GM23338 (cell line): ENCODE data around the gene TCP10L. TPM values are rescaled to one million over a fixed set of nuclear protein-coding genes. Genes with fewer than 3 reads are reported as not detected.

ENCODE experiments used
- ATAC-seq: fragments of 200-7000 bp; cut with Tn5 transposase; 3 replicates; pipeline ENCODE4 v1.9.1; 2020
- DNase-seq: peaks from one replicate; pipeline ENCODE4 v3.0.0-alpha.2; 2015; ENCODE audit warnings: low spot score
- H2AFZ ChIP-seq: fragments of 200-600 bp; sonication (generic); 2 replicates; pipeline ENCODE4 v1.8.0; 2016; ENCODE audit warnings: antibody characterized with exemption, mild to moderate bottlenecking, moderate library complexity
- H3F3A ChIP-seq: fragments of 200-600 bp; sonication (generic); replicated peaks from 2 replicates; pipeline ENCODE4 v1.8.0; 2017; ENCODE audit warnings: antibody characterized with exemption, mixed run types, low read depth
- H3K27ac ChIP-seq: fragments of 200-600 bp; sonication (generic); 2 replicates; pipeline ENCODE4 v1.6.1; 2016; ENCODE audit warnings: low read depth
- H3K27me3 ChIP-seq: fragments of 200-600 bp; sonication (generic); 2 replicates; pipeline ENCODE4 v1.8.0; 2016; ENCODE audit warnings: mild to moderate bottlenecking, mixed run types, moderate library complexity; ENCODE audit not compliant: insufficient read depth
- H3K36me3 ChIP-seq: fragments of 200-600 bp; sonication (generic); 2 replicates; pipeline ENCODE4 v1.8.0; 2016; ENCODE audit warnings: mild to moderate bottlenecking; ENCODE audit not compliant: insufficient read depth
- H3K4me1 ChIP-seq: fragments of 200-600 bp; sonication (generic); 2 replicates; pipeline ENCODE4 v1.8.0; 2016; ENCODE audit warnings: mild to moderate bottlenecking, moderate library complexity; ENCODE audit not compliant: insufficient read depth
- H3K4me2 ChIP-seq: fragments of 200-600 bp; sonication (generic); 2 replicates; pipeline ENCODE4 v1.7.1; 2017; ENCODE audit warnings: mixed run types
- H3K4me3 ChIP-seq: fragments of 200-600 bp; sonication (generic); 2 replicates; pipeline ENCODE4 v1.6.1; 2016; ENCODE audit warnings: mixed run types
- H3K79me2 ChIP-seq: fragments of 200-600 bp; sonication (generic); replicated peaks from 2 replicates; pipeline ENCODE4 v1.8.0; 2017; ENCODE audit warnings: mild to moderate bottlenecking; ENCODE audit not compliant: insufficient read depth
- H3K9me2 ChIP-seq: fragments of 200-600 bp; sonication (generic); 2 replicates; pipeline ENCODE4 v1.8.0; 2017; ENCODE audit not compliant: insufficient read depth
- H4K20me1 ChIP-seq: fragments of 200-600 bp; sonication (generic); replicated peaks from 2 replicates; pipeline ENCODE4 v1.8.0; 2017; ENCODE audit warnings: mild to moderate bottlenecking; ENCODE audit not compliant: insufficient read depth
- H3K27ac Mint-ChIP-seq: 2 replicates; pipeline ENCODE4 v1.8.0; 2020; ENCODE audit warnings: inconsistent platforms, mild to moderate bottlenecking, moderate library complexity, mixed read lengths
- H3K27me3 Mint-ChIP-seq: 3 replicates; pipeline ENCODE4 v1.8.0; 2022; ENCODE audit warnings: low read depth, mild to moderate bottlenecking, moderate library complexity, mixed read lengths, inconsistent platforms; ENCODE audit not compliant: insufficient read depth, poor library complexity
- H3K36me3 Mint-ChIP-seq: 3 replicates; pipeline ENCODE4 v1.8.0; 2021; ENCODE audit warnings: low read depth, mild to moderate bottlenecking, inconsistent platforms, moderate library complexity, mixed read lengths
- H3K4me1 Mint-ChIP-seq: 3 replicates; pipeline ENCODE4 v1.8.0; 2020; ENCODE audit warnings: mild to moderate bottlenecking, inconsistent platforms, mixed read lengths
- H3K4me3 Mint-ChIP-seq: 3 replicates; pipeline ENCODE4 v1.8.0; 2021; ENCODE audit warnings: moderate library complexity, mild to moderate bottlenecking, inconsistent platforms, mixed read lengths
- H3K9me3 Mint-ChIP-seq: 3 replicates; pipeline ENCODE4 v1.8.0; 2020; ENCODE audit warnings: moderate library complexity, mild to moderate bottlenecking, inconsistent platforms, mixed read lengths
- CREB1 ChIP-seq: fragments of 250-450 bp; sonication (Bioruptor Pico); IDR thresholded peaks from 2 replicates; pipeline ENCODE4 v1.5.0; 2020; ENCODE audit warnings: low read depth, mild to moderate bottlenecking, moderate library complexity
- EZH2 ChIP-seq: fragments of 200-600 bp; sonication (generic); IDR thresholded peaks from one replicate; pipeline ENCODE4 v1.8.0; 2017; ENCODE audit warnings: antibody characterized with exemption, mild to moderate bottlenecking, low read depth; ENCODE audit not compliant: unreplicated experiment
- EZH2phosphoT487 ChIP-seq: fragments of 200-600 bp; sonication (generic); IDR thresholded peaks from one replicate; pipeline ENCODE4 v1.8.1; 2018; ENCODE audit warnings: antibody characterized with exemption; ENCODE audit not compliant: unreplicated experiment
- JUNB ChIP-seq: IDR thresholded peaks from one replicate; pipeline ENCODE4 v1.6.1; 2016; ENCODE audit warnings: antibody characterized with exemption; ENCODE audit not compliant: unreplicated experiment
- NANOG ChIP-seq: IDR thresholded peaks from 2 replicates; pipeline ENCODE4 v1.6.1; 2016; ENCODE audit warnings: antibody characterized with exemption, borderline replicate concordance
- POLR2AphosphoS5 ChIP-seq: IDR thresholded peaks from 2 replicates; pipeline ENCODE4 v1.6.1; 2016; ENCODE audit warnings: antibody characterized with exemption, low read depth
- STAT1 ChIP-seq: IDR thresholded peaks from one replicate; pipeline ENCODE4 v1.6.1; 2016; ENCODE audit warnings: antibody characterized with exemption; ENCODE audit not compliant: unreplicated experiment
- ZNF114 ChIP-seq: fragments of 250-450 bp; sonication (Bioruptor Pico); IDR thresholded peaks from 2 replicates; pipeline ENCODE4 v1.5.0; 2020; ENCODE audit warnings: mild to moderate bottlenecking, moderate library complexity
- ZNF331 ChIP-seq: fragments of 250-450 bp; sonication (Bioruptor Pico); IDR thresholded peaks from 2 replicates; pipeline ENCODE4 v1.5.0; 2020; ENCODE audit warnings: low read depth, mild to moderate bottlenecking, moderate library complexity
- polyA plus RNA-seq: library from polyadenylated mRNA; unstranded; fragments of >200 nt; fragmentation: Nextera tagmentation; extraction: Ambion mirVana; gene quantifications from 2 replicates; pipeline ENCODE4 v1.2.1, GENCODE V29; 2016
- total RNA-seq: library from RNA; depleted of rRNA; stranded (reverse); fragments of >200 nt; shearing (Covaris generic); gene quantifications from 2 replicates; pipeline ENCODE4 v1.2.3, GENCODE V29; 2014
- TF ChIP-seq, protein P1 (sequence below): IDR thresholded peaks from one replicate; pipeline ENCODE4 v1.6.1; 2018; ENCODE audit warnings: antibody characterized with exemption; ENCODE audit not compliant: unreplicated experiment
- TF ChIP-seq, protein P2 (sequence below): fragments of 250-450 bp; sonication (Bioruptor Pico); IDR thresholded peaks from 2 replicates; pipeline ENCODE4 v1.5.0; 2020; ENCODE audit warnings: mild to moderate bottlenecking, moderate library complexity
- TF ChIP-seq, protein P3 (sequence below), 2 experiments: fragments of 200-600 bp in 1 of 2; sonication (generic) in 1 of 2; conservative IDR thresholded peaks; 2 replicates each; pipeline versions ENCODE4 v1.5.1 to v1.6.1; 2016 to 2017; ENCODE audit warnings: antibody characterized with exemption in 2 of 2, low read depth in 2 of 2, mild to moderate bottlenecking in 2 of 2, moderate library complexity in 1 of 2
- TF ChIP-seq, protein P4 (sequence below): IDR thresholded peaks from 2 replicates; pipeline ENCODE4 v1.6.1; 2016; ENCODE audit warnings: antibody characterized with exemption

Gene TCP10L
- total and polyA plus RNA-seq, 2 experiments from 2014 or later = 0.10 to 0.65 TPM

DNA sequence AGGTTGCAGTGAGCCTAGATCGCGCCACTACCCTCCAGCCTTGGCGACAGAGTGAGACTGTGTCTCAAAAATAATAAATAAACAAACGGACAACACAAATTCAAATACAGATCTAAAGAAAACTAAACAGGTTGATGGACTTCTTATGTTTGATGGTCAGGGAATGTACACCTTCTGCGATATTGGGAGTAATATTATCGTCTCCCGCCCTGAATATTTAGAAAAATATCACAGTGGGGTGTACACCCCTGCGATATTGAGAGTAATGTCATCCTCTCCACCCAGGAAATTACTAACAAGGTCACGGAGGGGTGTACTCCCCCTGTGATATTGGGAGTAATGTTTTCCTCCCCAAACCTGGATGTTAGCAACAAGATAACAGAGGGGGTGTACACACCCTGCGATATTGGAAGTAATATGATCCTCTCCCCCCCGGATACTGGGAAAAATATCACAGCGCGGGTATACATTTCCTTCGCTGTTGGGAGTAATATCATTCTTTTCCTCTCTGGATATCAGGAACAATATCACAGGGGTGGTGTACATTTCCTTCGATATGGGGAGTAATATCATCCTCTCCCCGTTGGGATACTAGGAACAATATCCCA, 28.2 kb upstream of the TCP10L start:
- Histone ChIP-seq H3K27me3 (no peaks in the 10 kb centered on the region), H3K36me3 (peaks cover 7% of the 10 kb centered on the region; the same call in 1 of the 2 replicates), H3K9me2 (no peaks in the 10 kb centered on the region), H2AFZ (peak overlapping the region; percentile 100; the same call in 1 of the 2 replicates), H3K4me1 (peaks cover 12% of the 10 kb centered on the region), H3K79me2 (peaks cover 23% of the 10 kb centered on the region), H3K4me3 (peak overlapping the region; percentile 92), H3K4me2 (peak overlapping the region; percentile 98), H3F3A (peaks cover 8% of the 10 kb centered on the region; the same call in 1 of the 2 replicates), H3K27ac (no peak overlapping the region), H4K20me1 (peaks cover 2% of the 10 kb centered on the region)
- TF ChIP-seq, protein P1, sequence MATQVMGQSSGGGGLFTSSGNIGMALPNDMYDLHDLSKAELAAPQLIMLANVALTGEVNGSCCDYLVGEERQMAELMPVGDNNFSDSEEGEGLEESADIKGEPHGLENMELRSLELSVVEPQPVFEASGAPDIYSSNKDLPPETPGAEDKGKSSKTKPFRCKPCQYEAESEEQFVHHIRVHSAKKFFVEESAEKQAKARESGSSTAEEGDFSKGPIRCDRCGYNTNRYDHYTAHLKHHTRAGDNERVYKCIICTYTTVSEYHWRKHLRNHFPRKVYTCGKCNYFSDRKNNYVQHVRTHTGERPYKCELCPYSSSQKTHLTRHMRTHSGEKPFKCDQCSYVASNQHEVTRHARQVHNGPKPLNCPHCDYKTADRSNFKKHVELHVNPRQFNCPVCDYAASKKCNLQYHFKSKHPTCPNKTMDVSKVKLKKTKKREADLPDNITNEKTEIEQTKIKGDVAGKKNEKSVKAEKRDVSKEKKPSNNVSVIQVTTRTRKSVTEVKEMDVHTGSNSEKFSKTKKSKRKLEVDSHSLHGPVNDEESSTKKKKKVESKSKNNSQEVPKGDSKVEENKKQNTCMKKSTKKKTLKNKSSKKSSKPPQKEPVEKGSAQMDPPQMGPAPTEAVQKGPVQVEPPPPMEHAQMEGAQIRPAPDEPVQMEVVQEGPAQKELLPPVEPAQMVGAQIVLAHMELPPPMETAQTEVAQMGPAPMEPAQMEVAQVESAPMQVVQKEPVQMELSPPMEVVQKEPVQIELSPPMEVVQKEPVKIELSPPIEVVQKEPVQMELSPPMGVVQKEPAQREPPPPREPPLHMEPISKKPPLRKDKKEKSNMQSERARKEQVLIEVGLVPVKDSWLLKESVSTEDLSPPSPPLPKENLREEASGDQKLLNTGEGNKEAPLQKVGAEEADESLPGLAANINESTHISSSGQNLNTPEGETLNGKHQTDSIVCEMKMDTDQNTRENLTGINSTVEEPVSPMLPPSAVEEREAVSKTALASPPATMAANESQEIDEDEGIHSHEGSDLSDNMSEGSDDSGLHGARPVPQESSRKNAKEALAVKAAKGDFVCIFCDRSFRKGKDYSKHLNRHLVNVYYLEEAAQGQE = no peak
- no peak for TF ChIP-seq STAT1
- TF ChIP-seq EZH2phosphoT487 = no peak
- no peak for TF ChIP-seq JUNB
- no peak for TF ChIP-seq ZNF331 (CRISPR knock-in tag)
- TF ChIP-seq NANOG = no peak
- TF ChIP-seq, protein P2, sequence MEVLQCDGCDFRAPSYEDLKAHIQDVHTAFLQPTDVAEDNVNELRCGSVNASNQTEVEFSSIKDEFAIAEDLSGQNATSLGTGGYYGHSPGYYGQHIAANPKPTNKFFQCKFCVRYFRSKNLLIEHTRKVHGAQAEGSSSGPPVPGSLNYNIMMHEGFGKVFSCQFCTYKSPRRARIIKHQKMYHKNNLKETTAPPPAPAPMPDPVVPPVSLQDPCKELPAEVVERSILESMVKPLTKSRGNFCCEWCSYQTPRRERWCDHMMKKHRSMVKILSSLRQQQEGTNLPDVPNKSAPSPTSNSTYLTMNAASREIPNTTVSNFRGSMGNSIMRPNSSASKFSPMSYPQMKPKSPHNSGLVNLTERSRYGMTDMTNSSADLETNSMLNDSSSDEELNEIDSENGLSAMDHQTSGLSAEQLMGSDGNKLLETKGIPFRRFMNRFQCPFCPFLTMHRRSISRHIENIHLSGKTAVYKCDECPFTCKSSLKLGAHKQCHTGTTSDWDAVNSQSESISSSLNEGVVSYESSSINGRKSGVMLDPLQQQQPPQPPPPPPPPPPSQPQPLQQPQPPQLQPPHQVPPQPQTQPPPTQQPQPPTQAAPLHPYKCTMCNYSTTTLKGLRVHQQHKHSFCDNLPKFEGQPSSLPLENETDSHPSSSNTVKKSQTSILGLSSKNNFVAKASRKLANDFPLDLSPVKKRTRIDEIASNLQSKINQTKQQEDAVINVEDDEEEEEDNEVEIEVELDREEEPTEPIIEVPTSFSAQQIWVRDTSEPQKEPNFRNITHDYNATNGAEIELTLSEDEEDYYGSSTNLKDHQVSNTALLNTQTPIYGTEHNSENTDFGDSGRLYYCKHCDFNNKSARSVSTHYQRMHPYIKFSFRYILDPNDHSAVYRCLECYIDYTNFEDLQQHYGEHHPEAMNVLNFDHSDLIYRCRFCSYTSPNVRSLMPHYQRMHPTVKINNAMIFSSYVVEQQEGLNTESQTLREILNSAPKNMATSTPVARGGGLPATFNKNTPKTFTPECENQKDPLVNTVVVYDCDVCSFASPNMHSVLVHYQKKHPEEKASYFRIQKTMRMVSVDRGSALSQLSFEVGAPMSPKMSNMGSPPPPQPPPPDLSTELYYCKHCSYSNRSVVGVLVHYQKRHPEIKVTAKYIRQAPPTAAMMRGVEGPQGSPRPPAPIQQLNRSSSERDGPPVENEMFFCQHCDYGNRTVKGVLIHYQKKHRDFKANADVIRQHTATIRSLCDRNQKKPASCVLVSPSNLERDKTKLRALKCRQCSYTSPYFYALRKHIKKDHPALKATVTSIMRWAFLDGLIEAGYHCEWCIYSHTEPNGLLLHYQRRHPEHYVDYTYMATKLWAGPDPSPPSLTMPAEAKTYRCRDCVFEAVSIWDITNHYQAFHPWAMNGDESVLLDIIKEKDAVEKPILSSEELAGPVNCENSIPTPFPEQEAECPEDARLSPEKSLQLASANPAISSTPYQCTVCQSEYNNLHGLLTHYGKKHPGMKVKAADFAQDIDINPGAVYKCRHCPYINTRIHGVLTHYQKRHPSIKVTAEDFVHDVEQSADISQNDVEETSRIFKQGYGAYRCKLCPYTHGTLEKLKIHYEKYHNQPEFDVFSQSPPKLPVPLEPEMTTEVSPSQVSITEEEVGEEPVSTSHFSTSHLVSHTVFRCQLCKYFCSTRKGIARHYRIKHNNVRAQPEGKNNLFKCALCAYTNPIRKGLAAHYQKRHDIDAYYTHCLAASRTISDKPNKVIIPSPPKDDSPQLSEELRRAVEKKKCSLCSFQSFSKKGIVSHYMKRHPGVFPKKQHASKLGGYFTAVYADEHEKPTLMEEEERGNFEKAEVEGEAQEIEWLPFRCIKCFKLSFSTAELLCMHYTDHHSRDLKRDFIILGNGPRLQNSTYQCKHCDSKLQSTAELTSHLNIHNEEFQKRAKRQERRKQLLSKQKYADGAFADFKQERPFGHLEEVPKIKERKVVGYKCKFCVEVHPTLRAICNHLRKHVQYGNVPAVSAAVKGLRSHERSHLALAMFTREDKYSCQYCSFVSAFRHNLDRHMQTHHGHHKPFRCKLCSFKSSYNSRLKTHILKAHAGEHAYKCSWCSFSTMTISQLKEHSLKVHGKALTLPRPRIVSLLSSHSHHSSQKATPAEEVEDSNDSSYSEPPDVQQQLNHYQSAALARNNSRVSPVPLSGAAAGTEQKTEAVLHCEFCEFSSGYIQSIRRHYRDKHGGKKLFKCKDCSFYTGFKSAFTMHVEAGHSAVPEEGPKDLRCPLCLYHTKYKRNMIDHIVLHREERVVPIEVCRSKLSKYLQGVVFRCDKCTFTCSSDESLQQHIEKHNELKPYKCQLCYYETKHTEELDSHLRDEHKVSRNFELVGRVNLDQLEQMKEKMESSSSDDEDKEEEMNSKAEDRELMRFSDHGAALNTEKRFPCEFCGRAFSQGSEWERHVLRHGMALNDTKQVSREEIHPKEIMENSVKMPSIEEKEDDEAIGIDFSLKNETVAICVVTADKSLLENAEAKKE (CRISPR knock-in tag) = no peak
- TF ChIP-seq CREB1 (CRISPR knock-in tag) = no peak
- TF ChIP-seq ZNF114 (CRISPR knock-in tag) = no peak
- TF ChIP-seq, protein P3, sequence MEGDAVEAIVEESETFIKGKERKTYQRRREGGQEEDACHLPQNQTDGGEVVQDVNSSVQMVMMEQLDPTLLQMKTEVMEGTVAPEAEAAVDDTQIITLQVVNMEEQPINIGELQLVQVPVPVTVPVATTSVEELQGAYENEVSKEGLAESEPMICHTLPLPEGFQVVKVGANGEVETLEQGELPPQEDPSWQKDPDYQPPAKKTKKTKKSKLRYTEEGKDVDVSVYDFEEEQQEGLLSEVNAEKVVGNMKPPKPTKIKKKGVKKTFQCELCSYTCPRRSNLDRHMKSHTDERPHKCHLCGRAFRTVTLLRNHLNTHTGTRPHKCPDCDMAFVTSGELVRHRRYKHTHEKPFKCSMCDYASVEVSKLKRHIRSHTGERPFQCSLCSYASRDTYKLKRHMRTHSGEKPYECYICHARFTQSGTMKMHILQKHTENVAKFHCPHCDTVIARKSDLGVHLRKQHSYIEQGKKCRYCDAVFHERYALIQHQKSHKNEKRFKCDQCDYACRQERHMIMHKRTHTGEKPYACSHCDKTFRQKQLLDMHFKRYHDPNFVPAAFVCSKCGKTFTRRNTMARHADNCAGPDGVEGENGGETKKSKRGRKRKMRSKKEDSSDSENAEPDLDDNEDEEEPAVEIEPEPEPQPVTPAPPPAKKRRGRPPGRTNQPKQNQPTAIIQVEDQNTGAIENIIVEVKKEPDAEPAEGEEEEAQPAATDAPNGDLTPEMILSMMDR (conservative IDR thresholded peaks at IDR 0.05; ENCODE audit: low read depth in 2 of 2) = no peak
- TF ChIP-seq, protein P4, sequence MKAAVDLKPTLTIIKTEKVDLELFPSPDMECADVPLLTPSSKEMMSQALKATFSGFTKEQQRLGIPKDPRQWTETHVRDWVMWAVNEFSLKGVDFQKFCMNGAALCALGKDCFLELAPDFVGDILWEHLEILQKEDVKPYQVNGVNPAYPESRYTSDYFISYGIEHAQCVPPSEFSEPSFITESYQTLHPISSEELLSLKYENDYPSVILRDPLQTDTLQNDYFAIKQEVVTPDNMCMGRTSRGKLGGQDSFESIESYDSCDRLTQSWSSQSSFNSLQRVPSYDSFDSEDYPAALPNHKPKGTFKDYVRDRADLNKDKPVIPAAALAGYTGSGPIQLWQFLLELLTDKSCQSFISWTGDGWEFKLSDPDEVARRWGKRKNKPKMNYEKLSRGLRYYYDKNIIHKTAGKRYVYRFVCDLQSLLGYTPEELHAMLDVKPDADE = no peak
- TF ChIP-seq EZH2 = no peak
- TF ChIP-seq POLR2AphosphoS5 = no peak
- Mint-ChIP-seq H3K27me3 (peaks cover 11% of the 10 kb centered on the region), H3K4me1 (no peaks in the 10 kb centered on the region; the same call in 1 of the 3 replicates), H3K27ac (peak overlapping the region; percentile 98; the same call in 1 of the 2 replicates), H3K36me3 (peaks cover 14% of the 10 kb centered on the region), H3K4me3 (peak overlapping the region; percentile 97), H3K9me3 (no peaks in the 10 kb centered on the region)
- no peak for DNase-seq
- ATAC-seq = no peak
